DND-41 (cell line): Measurements from ENCODE around the gene CREB1.

ENCODE experiments used
- EZH2 ChIP-seq: IDR thresholded peaks from 3 replicates; pipeline ENCODE4 v1.6.1; 2012; ENCODE audit warnings: borderline replicate concordance, low read depth, mild to moderate bottlenecking, moderate library complexity, low read length, inconsistent platforms; ENCODE audit not compliant: severe bottlenecking
- TF ChIP-seq, protein P1 (sequence below): IDR thresholded peaks from 2 replicates; pipeline ENCODE4 v1.5.1; 2012; ENCODE audit warnings: borderline replicate concordance, low read length, moderate library complexity, mild to moderate bottlenecking; ENCODE audit not compliant: poor library complexity, severe bottlenecking; ENCODE audit errors: extremely low read depth

DNA sequence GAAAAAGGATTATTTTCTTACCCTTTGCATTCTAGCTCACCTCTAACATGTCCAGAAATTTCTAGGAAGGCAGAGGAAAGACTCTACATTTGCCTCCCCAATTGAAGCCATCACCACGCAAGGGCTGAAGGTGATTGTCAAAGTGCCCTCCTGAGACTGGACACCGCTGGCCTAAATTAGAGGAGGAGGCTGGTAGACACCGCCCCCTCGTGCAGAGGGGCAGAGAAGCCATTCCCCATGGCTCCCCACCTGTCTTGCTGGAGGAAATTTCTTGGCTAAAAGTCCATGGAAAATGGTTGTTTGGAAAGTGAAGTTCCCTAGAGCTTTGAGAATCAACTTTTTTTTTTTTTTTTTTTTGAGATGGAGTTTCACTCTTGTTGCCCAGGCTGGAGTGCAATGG lies 31.3 kb upstream of the CREB1 start:
- TF ChIP-seq, protein P1, sequence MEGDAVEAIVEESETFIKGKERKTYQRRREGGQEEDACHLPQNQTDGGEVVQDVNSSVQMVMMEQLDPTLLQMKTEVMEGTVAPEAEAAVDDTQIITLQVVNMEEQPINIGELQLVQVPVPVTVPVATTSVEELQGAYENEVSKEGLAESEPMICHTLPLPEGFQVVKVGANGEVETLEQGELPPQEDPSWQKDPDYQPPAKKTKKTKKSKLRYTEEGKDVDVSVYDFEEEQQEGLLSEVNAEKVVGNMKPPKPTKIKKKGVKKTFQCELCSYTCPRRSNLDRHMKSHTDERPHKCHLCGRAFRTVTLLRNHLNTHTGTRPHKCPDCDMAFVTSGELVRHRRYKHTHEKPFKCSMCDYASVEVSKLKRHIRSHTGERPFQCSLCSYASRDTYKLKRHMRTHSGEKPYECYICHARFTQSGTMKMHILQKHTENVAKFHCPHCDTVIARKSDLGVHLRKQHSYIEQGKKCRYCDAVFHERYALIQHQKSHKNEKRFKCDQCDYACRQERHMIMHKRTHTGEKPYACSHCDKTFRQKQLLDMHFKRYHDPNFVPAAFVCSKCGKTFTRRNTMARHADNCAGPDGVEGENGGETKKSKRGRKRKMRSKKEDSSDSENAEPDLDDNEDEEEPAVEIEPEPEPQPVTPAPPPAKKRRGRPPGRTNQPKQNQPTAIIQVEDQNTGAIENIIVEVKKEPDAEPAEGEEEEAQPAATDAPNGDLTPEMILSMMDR: no peak
- no peak for TF ChIP-seq EZH2
